ENCODE results near the gene KLHL22.

KLHL22 gene

GRCh38 chr22:20425566-20426258 is 69.9 kb downstream of the KLHL22 start:
- Histone ChIP-seq H3K27me3 (replicated peaks; ENCODE audit: control insufficient read depth, insufficient read depth, low read length) (no peaks in the 10 kb centered on the region), H3K4me1 (ENCODE audit: control insufficient read depth, insufficient read depth, low read length) (peaks cover 16% of the 10 kb centered on the region), H3K9me3 (ENCODE audit: control insufficient read depth, low read length) (no peaks in the 10 kb centered on the region), H3K4me3 (ENCODE audit: low read length) (no peak overlapping the region), H3K9ac (ENCODE audit: low read length) (no peak overlapping the region), H3K36me3 (ENCODE audit: control insufficient read depth, insufficient read depth, low read length, severe bottlenecking) (peaks cover 23% of the 10 kb centered on the region)
- DNase-seq (ENCODE audit: low read depth): no peak

- no peak for DNase-seq (ENCODE audit: low read depth)
- Histone ChIP-seq H3K36me3 (ENCODE audit: control insufficient read depth, insufficient read depth, low read length, severe bottlenecking) (peaks cover 23% of the 10 kb centered on the region), H3K9me3 (ENCODE audit: control insufficient read depth, low read length) (no peaks in the 10 kb centered on the region), H3K4me3 (ENCODE audit: low read length) (no peak overlapping the region), H3K9ac (ENCODE audit: low read length) (no peak overlapping the region), H3K27me3 (replicated peaks; ENCODE audit: control insufficient read depth, insufficient read depth, low read length) (no peaks in the 10 kb centered on the region), H3K4me1 (ENCODE audit: control insufficient read depth, insufficient read depth, low read length) (peaks cover 16% of the 10 kb centered on the region)
These were observed 70.5 kb downstream of the KLHL22 start for GRCh38 chr22:20424932-20425565.

- no peaks in the 10 kb centered on the region for H3K9me3 ChIP-seq (ENCODE audit: control insufficient read depth, low read length)
- no peaks in the 10 kb centered on the region for H3K27me3 ChIP-seq (replicated peaks; ENCODE audit: control insufficient read depth, insufficient read depth, low read length)
- peaks cover 23% of the 10 kb centered on the region for H3K36me3 ChIP-seq (ENCODE audit: control insufficient read depth, insufficient read depth, low read length, severe bottlenecking)
- peaks cover 16% of the 10 kb centered on the region for H3K4me1 ChIP-seq (ENCODE audit: control insufficient read depth, insufficient read depth, low read length)
- no peak overlapping the region for H3K9ac ChIP-seq (ENCODE audit: low read length)
- no peak overlapping the region for H3K4me3 ChIP-seq (ENCODE audit: low read length)
- DNase-seq (ENCODE audit: low read depth): no peak
These were observed 71.0 kb downstream of the KLHL22 start for GRCh38 chr22:20424568-20424931.

- H3K27me3 ChIP-seq (replicated peaks; ENCODE audit: control insufficient read depth, insufficient read depth, low read length): no peaks in the 10 kb centered on the region
- no peak overlapping the region for H3K9ac ChIP-seq (ENCODE audit: low read length)
- H3K4me3 ChIP-seq (ENCODE audit: low read length): no peak overlapping the region
- DNase-seq (ENCODE audit: low read depth): no peak
- H3K4me1 ChIP-seq (ENCODE audit: control insufficient read depth, insufficient read depth, low read length): peaks cover 16% of the 10 kb centered on the region
- H3K36me3 ChIP-seq (ENCODE audit: control insufficient read depth, insufficient read depth, low read length, severe bottlenecking): peaks cover 22% of the 10 kb centered on the region
- no peaks in the 10 kb centered on the region for H3K9me3 ChIP-seq (ENCODE audit: control insufficient read depth, low read length)
These were observed 71.6 kb downstream of the KLHL22 start for GRCh38 chr22:20423906-20424551.

GRCh38 chr22:20423008-20423905 is 72.3 kb downstream of the KLHL22 start:
- peaks cover 16% of the 10 kb centered on the region for H3K36me3 ChIP-seq (ENCODE audit: control insufficient read depth, insufficient read depth, low read length, severe bottlenecking)
- H3K27me3 ChIP-seq (replicated peaks; ENCODE audit: control insufficient read depth, insufficient read depth, low read length): no peaks in the 10 kb centered on the region
- no peaks in the 10 kb centered on the region for H3K9me3 ChIP-seq (ENCODE audit: control insufficient read depth, low read length)
- H3K4me1 ChIP-seq (ENCODE audit: control insufficient read depth, insufficient read depth, low read length): peaks cover 19% of the 10 kb centered on the region
- H3K9ac ChIP-seq (ENCODE audit: low read length): peak overlapping the region; percentile 27
- no peak overlapping the region for H3K4me3 ChIP-seq (ENCODE audit: low read length)
- DNase-seq (ENCODE audit: low read depth): peak; percentile 52

GRCh38 chr22:20422271-20423007 is 73.2 kb downstream of the KLHL22 start:
- no peaks in the 10 kb centered on the region for H3K9me3 ChIP-seq (ENCODE audit: control insufficient read depth, low read length)
- H3K4me1 ChIP-seq (ENCODE audit: control insufficient read depth, insufficient read depth, low read length): peaks cover 19% of the 10 kb centered on the region
- no peak overlapping the region for H3K4me3 ChIP-seq (ENCODE audit: low read length)
- H3K9ac ChIP-seq (ENCODE audit: low read length): peak overlapping the region; percentile 27
- DNase-seq (ENCODE audit: low read depth): peak; percentile 82
- H3K27me3 ChIP-seq (replicated peaks; ENCODE audit: control insufficient read depth, insufficient read depth, low read length): no peaks in the 10 kb centered on the region
- H3K36me3 ChIP-seq (ENCODE audit: control insufficient read depth, insufficient read depth, low read length, severe bottlenecking): peaks cover 12% of the 10 kb centered on the region

GRCh38 chr22:20421507-20421874 is 74.1 kb downstream of the KLHL22 start:
- no peak for DNase-seq (ENCODE audit: low read depth)
- Histone ChIP-seq H3K27me3 (replicated peaks; ENCODE audit: control insufficient read depth, insufficient read depth, low read length) (no peaks in the 10 kb centered on the region), H3K9ac (ENCODE audit: low read length) (no peak overlapping the region), H3K4me1 (ENCODE audit: control insufficient read depth, insufficient read depth, low read length) (peaks cover 19% of the 10 kb centered on the region), H3K9me3 (ENCODE audit: control insufficient read depth, low read length) (no peaks in the 10 kb centered on the region), H3K36me3 (ENCODE audit: control insufficient read depth, insufficient read depth, low read length, severe bottlenecking) (peaks cover 5% of the 10 kb centered on the region), H3K4me3 (ENCODE audit: low read length) (no peak overlapping the region)

- Histone ChIP-seq H3K4me3 (ENCODE audit: low read length) (no peak overlapping the region), H3K4me1 (ENCODE audit: control insufficient read depth, insufficient read depth, low read length) (peaks cover 19% of the 10 kb centered on the region), H3K27me3 (replicated peaks; ENCODE audit: control insufficient read depth, insufficient read depth, low read length) (no peaks in the 10 kb centered on the region), H3K9me3 (ENCODE audit: control insufficient read depth, low read length) (no peaks in the 10 kb centered on the region), H3K36me3 (ENCODE audit: control insufficient read depth, insufficient read depth, low read length, severe bottlenecking) (peaks cover 5% of the 10 kb centered on the region), H3K9ac (ENCODE audit: low read length) (no peak overlapping the region)
- DNase-seq (ENCODE audit: low read depth): no peak
These were observed 75.3 kb downstream of the KLHL22 start for GRCh38 chr22:20420157-20420842.

GRCh38 chr22:20419664-20419951 is 76.0 kb downstream of the KLHL22 start:
- no peak overlapping the region for H3K9ac ChIP-seq (ENCODE audit: low read length)
- no peaks in the 10 kb centered on the region for H3K36me3 ChIP-seq (ENCODE audit: control insufficient read depth, insufficient read depth, low read length, severe bottlenecking)
- no peak overlapping the region for H3K4me3 ChIP-seq (ENCODE audit: low read length)
- H3K27me3 ChIP-seq (replicated peaks; ENCODE audit: control insufficient read depth, insufficient read depth, low read length): no peaks in the 10 kb centered on the region
- no peaks in the 10 kb centered on the region for H3K9me3 ChIP-seq (ENCODE audit: control insufficient read depth, low read length)
- peaks cover 19% of the 10 kb centered on the region for H3K4me1 ChIP-seq (ENCODE audit: control insufficient read depth, insufficient read depth, low read length)
- no peak for DNase-seq (ENCODE audit: low read depth)

- Histone ChIP-seq H3K4me1 (ENCODE audit: control insufficient read depth, insufficient read depth, low read length) (peaks cover 13% of the 10 kb centered on the region), H3K27me3 (replicated peaks; ENCODE audit: control insufficient read depth, insufficient read depth, low read length) (peaks cover 5% of the 10 kb centered on the region), H3K9me3 (ENCODE audit: control insufficient read depth, low read length) (no peaks in the 10 kb centered on the region), H3K36me3 (ENCODE audit: control insufficient read depth, insufficient read depth, low read length, severe bottlenecking) (no peaks in the 10 kb centered on the region), H3K4me3 (ENCODE audit: low read length) (peak overlapping the region; percentile 80), H3K9ac (ENCODE audit: low read length) (peak overlapping the region; percentile 83)
- DNase-seq (ENCODE audit: low read depth): peak; percentile 95
These were observed 77.3 kb downstream of the KLHL22 start for GRCh38 chr22:20418211-20418788.

Measured in adipocyte (in vitro differentiated cells).